ENCODE results near the gene CYP1A1. TPM values are rescaled to one million over a fixed set of nuclear protein-coding genes. Genes with fewer than 3 reads are reported as not detected.
A peak's percentile ranks its signal among the peaks of the same experiment; 100 is the strongest.

The CYP1A1 gene
- total and polyA plus RNA-seq, 2 of the 13 experiments (the other 11 are each of a cell fraction or from before 2014, with no cell fraction given) = 7.9 to 8.0 TPM

GRCh38 chr15:74695597-74696397 lies 29.5 kb downstream of the CYP1A1 start, which contains the start of gene EDC3 (continued):
- TF ChIP-seq ATF2 (CRISPR knock-in tag; IDR thresholded peaks at IDR 0.05) (peak; percentile 69; the same call in 1 of the 2 replicates), ZNF776 (CRISPR knock-in tag; IDR thresholded peaks at IDR 0.05) (0 out of 2 replicates have a peak, but pooled peaks have one; percentile 37), CHCHD3 (CRISPR knock-in tag; IDR thresholded peaks at IDR 0.05) (no peak), PAF1 (CRISPR knock-in tag; IDR thresholded peaks at IDR 0.05) (no peak), ZNF766 (CRISPR knock-in tag; IDR thresholded peaks at IDR 0.05; ENCODE audit: borderline replicate concordance) (no peak), ZNF343 (CRISPR knock-in tag; IDR thresholded peaks at IDR 0.05) (no peak), ASH2L (IDR thresholded peaks at IDR 0.05; ENCODE audit: insufficient read length, low read depth, low read length) (peak; percentile 95), KLF6 (CRISPR knock-in tag; IDR thresholded peaks at IDR 0.05) (0 out of 2 replicates have a peak, but pooled peaks have one; percentile 27), TBP (CRISPR knock-in tag; IDR thresholded peaks at IDR 0.05) (no peak), ZNF770 (CRISPR knock-in tag; IDR thresholded peaks at IDR 0.05) (peak; percentile 26; the same call in 1 of the 2 replicates), ZNF558 (CRISPR knock-in tag; IDR thresholded peaks at IDR 0.05; ENCODE audit: borderline replicate concordance) (peak; percentile 37; the same call in 1 of the 2 replicates), ATF1 (CRISPR knock-in tag; IDR thresholded peaks at IDR 0.05) (peak; percentile 98), POGZ (CRISPR knock-in tag; IDR thresholded peaks at IDR 0.05) (peak; percentile 80), TFDP2 (CRISPR knock-in tag; IDR thresholded peaks at IDR 0.05) (peak; percentile 98), CREM (IDR thresholded peaks at IDR 0.05) (peak; percentile 98), CREM (CRISPR knock-in tag; IDR thresholded peaks at IDR 0.05) (peak; percentile 79), REPIN1 (CRISPR knock-in tag; IDR thresholded peaks at IDR 0.05; ENCODE audit: borderline replicate concordance, low read depth) (peak; percentile 82; the same call in 1 of the 2 replicates), KMT2B (CRISPR knock-in tag; IDR thresholded peaks at IDR 0.05) (peak; percentile 99), PHF8 (CRISPR knock-in tag; IDR thresholded peaks at IDR 0.05) (peak; percentile 90), GABPB1 (CRISPR knock-in tag; IDR thresholded peaks at IDR 0.05) (peak; percentile 100), AKNA (CRISPR knock-in tag; IDR thresholded peaks at IDR 0.05; ENCODE audit: borderline replicate concordance) (no peak)
